ENCODE results near the gene RAB6B. TPM values are rescaled to one million over a fixed set of nuclear protein-coding genes. Genes with fewer than 3 reads are reported as not detected.

RAB6B gene
- total RNA-seq, 1 experiment from 2014 or later, result 0.52 TPM

- intact Hi-C loops (cut with micrococcal nuclease; ENCODE audit: unreplicated experiment), result loop anchor here (10.0 kb wide), 1 partner anchor 1187 kb away; no protein-coding TSS in a partner anchor
- POLR2A ChIA-PET (ENCODE audit: unreplicated experiment), result no interaction called here
- BruUV-seq (replicated peaks), result no TSS peak
Measured at GRCh38 chr3:133921592-133921991, 25.9 kb upstream of the RAB6B start.

GRCh38 chr3:133917144-133917543 lies 21.5 kb upstream of the RAB6B start:
- no peak overlapping the region for H3K27ac ChIP-seq
- intact Hi-C loops (cut with micrococcal nuclease; ENCODE audit: unreplicated experiment), result no loop called here
- CTCF ChIA-PET, result no interaction called here
- no peak overlapping the region for H2AFZ ChIP-seq
- 0 out of 2 replicates have a peak, but pooled peaks cover 4% of the 10 kb centered on the region for H3K36me3 ChIP-seq (ENCODE audit: low read depth)
- no peaks in the 10 kb centered on the region for H3K4me1 ChIP-seq (replicated peaks; ENCODE audit: insufficient read depth)
- H3K9me2 ChIP-seq (ENCODE audit: insufficient read depth), result 0 out of 2 replicates have a peak, but pooled peaks cover 4% of the 10 kb centered on the region
- POLR2A ChIA-PET (ENCODE audit: unreplicated experiment), result no interaction called here
- TF ChIP-seq EZH2 (IDR thresholded peaks at IDR 0.05; ENCODE audit: low read depth) (no peak), CTCF (conservative IDR thresholded peaks at IDR 0.05) (no peak)
- DNase-seq, result no peak
- no peak overlapping the region for H3K4me2 ChIP-seq
- no peaks in the 10 kb centered on the region for H3K79me2 ChIP-seq (ENCODE audit: low read depth)
- H3K9me3 ChIP-seq (ENCODE audit: insufficient read depth, low read depth), result no peaks in the 10 kb centered on the region
- BruUV-seq (replicated peaks), result no TSS peak
- H3K4me3 ChIP-seq, result no peak overlapping the region
- peaks cover 30% of the 10 kb centered on the region for H3K27me3 ChIP-seq (ENCODE audit: insufficient read depth, low read depth)
- no peaks in the 10 kb centered on the region for H3F3A ChIP-seq (ENCODE audit: insufficient read depth, low read depth)
- no peaks in the 10 kb centered on the region for H4K20me1 ChIP-seq (ENCODE audit: insufficient read depth)

More at GRCh38 chr3:133921592-133921991, 25.9 kb upstream of the RAB6B start:
- Histone ChIP-seq H3K36me3 (ENCODE audit: low read depth) (0 out of 2 replicates have a peak, but pooled peaks cover 4% of the 10 kb centered on the region), H3K4me1 (replicated peaks; ENCODE audit: insufficient read depth) (no peaks in the 10 kb centered on the region), H3K4me2 (no peak overlapping the region), H3K27me3 (ENCODE audit: insufficient read depth, low read depth) (0 out of 2 replicates have a peak, but pooled peaks cover 10% of the 10 kb centered on the region), H3K27ac (no peak overlapping the region), H2AFZ (no peak overlapping the region), H4K20me1 (ENCODE audit: insufficient read depth) (no peaks in the 10 kb centered on the region), H3F3A (ENCODE audit: insufficient read depth, low read depth) (no peaks in the 10 kb centered on the region), H3K4me3 (no peak overlapping the region), H3K79me2 (ENCODE audit: low read depth) (no peaks in the 10 kb centered on the region), H3K9me3 (ENCODE audit: insufficient read depth, low read depth) (no peaks in the 10 kb centered on the region), H3K9me2 (ENCODE audit: insufficient read depth) (0 out of 2 replicates have a peak, but pooled peaks cover 4% of the 10 kb centered on the region)
- no peak for DNase-seq
- CTCF ChIA-PET, result no interaction called here
- TF ChIP-seq EZH2 (IDR thresholded peaks at IDR 0.05; ENCODE audit: low read depth) (no peak), CTCF (conservative IDR thresholded peaks at IDR 0.05) (no peak)

GRCh38 chr3:133915685-133916658 lies 20.3 kb upstream of the RAB6B start:
- Histone ChIP-seq H3K27me3 (ENCODE audit: insufficient read depth, low read depth) (peaks cover 30% of the 10 kb centered on the region), H4K20me1 (ENCODE audit: insufficient read depth) (no peaks in the 10 kb centered on the region), H3K27ac (no peak overlapping the region), H3K36me3 (ENCODE audit: low read depth) (0 out of 2 replicates have a peak, but pooled peaks cover 4% of the 10 kb centered on the region), H3K4me3 (no peak overlapping the region), H3K79me2 (ENCODE audit: low read depth) (no peaks in the 10 kb centered on the region), H3K9me2 (ENCODE audit: insufficient read depth) (0 out of 2 replicates have a peak, but pooled peaks cover under 1% of the 10 kb centered on the region), H3K4me1 (replicated peaks; ENCODE audit: insufficient read depth) (no peaks in the 10 kb centered on the region), H2AFZ (no peak overlapping the region), H3F3A (ENCODE audit: insufficient read depth, low read depth) (no peaks in the 10 kb centered on the region), H3K9me3 (ENCODE audit: insufficient read depth, low read depth) (no peaks in the 10 kb centered on the region), H3K4me2 (no peak overlapping the region)
- intact Hi-C loops (cut with micrococcal nuclease; ENCODE audit: unreplicated experiment), result no loop called here
- TF ChIP-seq EZH2 (IDR thresholded peaks at IDR 0.05; ENCODE audit: low read depth) (no peak), CTCF (conservative IDR thresholded peaks at IDR 0.05) (no peak)
- no peak for DNase-seq
- ChIA-PET POLR2A (ENCODE audit: unreplicated experiment) (no interaction called here), CTCF (no interaction called here)
- BruUV-seq (replicated peaks), result no TSS peak

Data from PC-9 (cell line).